GM21737 (cell line): ENCODE measurements around the gene DROSHA.

Experiments
- ATAC-seq: cut with Tn5 transposase; IDR thresholded peaks from one replicate; pipeline ENCODE4 v1.9.1; 2021; ENCODE audit warnings: mild to moderate bottlenecking, moderate library complexity; ENCODE audit not compliant: unreplicated experiment

DROSHA gene

GRCh38 chr5:31530541-31531265, 1.2 kb downstream of the DROSHA start:
- ATAC-seq = no peak

GRCh38 chr5:31523041-31523440, 8.9 kb downstream of the DROSHA start:
- ATAC-seq = no peak

GRCh38 chr5:31516802-31517201, 15.1 kb downstream of the DROSHA start:
- no peak for ATAC-seq

GRCh38 chr5:31511305-31511704, 20.6 kb downstream of the DROSHA start:
- no peak for ATAC-seq

- no peak for ATAC-seq
These were observed 27.4 kb downstream of the DROSHA start for GRCh38 chr5:31504529-31504928.

- ATAC-seq = no peak
These were observed 29.4 kb downstream of the DROSHA start for GRCh38 chr5:31502506-31502905.

GRCh38 chr5:31500256-31500655, 31.6 kb downstream of the DROSHA start:
- no peak for ATAC-seq

- no peak for ATAC-seq
These were observed 35.0 kb downstream of the DROSHA start for GRCh38 chr5:31496891-31497290.

GRCh38 chr5:31496301-31496700, 35.6 kb downstream of the DROSHA start:
- ATAC-seq = no peak

GRCh38 chr5:31495336-31495735, 36.6 kb downstream of the DROSHA start:
- no peak for ATAC-seq

GRCh38 chr5:31492869-31493268, 39.0 kb downstream of the DROSHA start:
- no peak for ATAC-seq

- ATAC-seq = no peak
These were observed 44.4 kb downstream of the DROSHA start for GRCh38 chr5:31487506-31487905.

- ATAC-seq = no peak
These were observed 45.5 kb downstream of the DROSHA start for GRCh38 chr5:31486441-31486840.

GRCh38 chr5:31485376-31486207, 46.3 kb downstream of the DROSHA start:
- no peak for ATAC-seq

- ATAC-seq = no peak
These were observed 50.2 kb downstream of the DROSHA start for GRCh38 chr5:31481531-31482165.

GRCh38 chr5:31479706-31480105, 52.2 kb downstream of the DROSHA start:
- no peak for ATAC-seq

- ATAC-seq = no peak
These were observed 53.0 kb downstream of the DROSHA start for GRCh38 chr5:31478901-31479300.

- ATAC-seq = no peak
These were observed 53.9 kb downstream of the DROSHA start for GRCh38 chr5:31477971-31478370.

- ATAC-seq = no peak
These were observed 54.4 kb downstream of the DROSHA start for GRCh38 chr5:31477516-31477915.

- no peak for ATAC-seq
These were observed 55.2 kb downstream of the DROSHA start for GRCh38 chr5:31476738-31477141.

GRCh38 chr5:31471916-31472315, 60.0 kb downstream of the DROSHA start:
- no peak for ATAC-seq

- ATAC-seq = no peak
These were observed 60.9 kb downstream of the DROSHA start for GRCh38 chr5:31471040-31471439.
